ENCODE results near the gene EID2. TPM values are rescaled to one million over a fixed set of nuclear protein-coding genes. Genes with fewer than 3 reads are reported as not detected.

Gene EID2
- total RNA-seq, 1 experiment from 2014 or later, result 25.2 TPM

DNA sequence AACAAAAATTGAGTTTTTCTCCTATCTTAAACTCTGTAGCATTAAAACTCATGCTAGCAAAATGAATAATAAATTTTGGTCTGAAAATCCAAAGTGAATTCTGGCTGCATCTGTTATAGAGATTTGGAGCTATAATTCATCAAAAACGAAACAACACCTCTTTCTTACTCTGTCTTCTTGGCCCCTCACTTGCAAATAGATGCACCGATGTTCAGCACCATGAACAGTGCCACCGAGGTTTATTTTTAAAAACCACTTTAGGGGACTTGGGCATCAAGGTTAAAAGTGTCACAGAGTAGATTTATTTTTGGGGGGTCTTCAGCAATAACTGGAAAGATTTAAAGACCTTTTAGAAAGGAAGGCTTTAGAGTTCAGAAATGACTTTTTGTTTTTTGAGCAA lies 26.1 kb upstream of the EID2 start:
- Histone ChIP-seq H3K4me1 (ENCODE audit: insufficient read depth, low read length, poor library complexity, severe bottlenecking) (no peaks in the 10 kb centered on the region), H3K36me3 (ENCODE audit: insufficient read depth, low read length, poor library complexity, severe bottlenecking) (no peaks in the 10 kb centered on the region), H3K9me3 (ENCODE audit: low read depth, low read length, poor library complexity, severe bottlenecking) (no peaks in the 10 kb centered on the region), H3K27me3 (replicated peaks; ENCODE audit: insufficient read depth, low read depth, low read length, poor library complexity) (peaks cover 79% of the 10 kb centered on the region), H3K27ac (ENCODE audit: low read depth, low read length, poor library complexity, severe bottlenecking) (no peak overlapping the region), H3K4me3 (ENCODE audit: low read depth, low read length, poor library complexity, severe bottlenecking) (no peak overlapping the region)
- no TSS peak for BruUV-seq (replicated peaks)
- no peak for DNase-seq (ENCODE audit: low spot score)
- TF ChIP-seq, protein P1, sequence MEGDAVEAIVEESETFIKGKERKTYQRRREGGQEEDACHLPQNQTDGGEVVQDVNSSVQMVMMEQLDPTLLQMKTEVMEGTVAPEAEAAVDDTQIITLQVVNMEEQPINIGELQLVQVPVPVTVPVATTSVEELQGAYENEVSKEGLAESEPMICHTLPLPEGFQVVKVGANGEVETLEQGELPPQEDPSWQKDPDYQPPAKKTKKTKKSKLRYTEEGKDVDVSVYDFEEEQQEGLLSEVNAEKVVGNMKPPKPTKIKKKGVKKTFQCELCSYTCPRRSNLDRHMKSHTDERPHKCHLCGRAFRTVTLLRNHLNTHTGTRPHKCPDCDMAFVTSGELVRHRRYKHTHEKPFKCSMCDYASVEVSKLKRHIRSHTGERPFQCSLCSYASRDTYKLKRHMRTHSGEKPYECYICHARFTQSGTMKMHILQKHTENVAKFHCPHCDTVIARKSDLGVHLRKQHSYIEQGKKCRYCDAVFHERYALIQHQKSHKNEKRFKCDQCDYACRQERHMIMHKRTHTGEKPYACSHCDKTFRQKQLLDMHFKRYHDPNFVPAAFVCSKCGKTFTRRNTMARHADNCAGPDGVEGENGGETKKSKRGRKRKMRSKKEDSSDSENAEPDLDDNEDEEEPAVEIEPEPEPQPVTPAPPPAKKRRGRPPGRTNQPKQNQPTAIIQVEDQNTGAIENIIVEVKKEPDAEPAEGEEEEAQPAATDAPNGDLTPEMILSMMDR (conservative IDR thresholded peaks at IDR 0.05; ENCODE audit: low read depth, low read length), result no peak
- TF ChIP-seq EZH2 (IDR thresholded peaks at IDR 0.05; ENCODE audit: borderline replicate concordance, low read depth, low read length, poor library complexity, severe bottlenecking), result no peak
- intact Hi-C loops (cut with micrococcal nuclease; ENCODE audit: unreplicated experiment), result no loop called here
- ChIA-PET CTCF (no interaction called here), POLR2A (ENCODE audit: low non-redundant PET) (no interaction called here)

GRCh38 chr19:39563408-39563807 lies 23.4 kb upstream of the EID2 start:
- BruUV-seq (replicated peaks), result no TSS peak
- TF ChIP-seq, protein P1 (conservative IDR thresholded peaks at IDR 0.05; ENCODE audit: low read depth, low read length), result no peak
- TF ChIP-seq EZH2 (IDR thresholded peaks at IDR 0.05; ENCODE audit: borderline replicate concordance, low read depth, low read length, poor library complexity, severe bottlenecking), result no peak
- intact Hi-C loops (cut with micrococcal nuclease; ENCODE audit: unreplicated experiment), result no loop called here
- Histone ChIP-seq H3K9me3 (ENCODE audit: low read depth, low read length, poor library complexity, severe bottlenecking) (no peaks in the 10 kb centered on the region), H3K27ac (ENCODE audit: low read depth, low read length, poor library complexity, severe bottlenecking) (no peak overlapping the region), H3K4me3 (ENCODE audit: low read depth, low read length, poor library complexity, severe bottlenecking) (no peak overlapping the region), H3K4me1 (ENCODE audit: insufficient read depth, low read length, poor library complexity, severe bottlenecking) (no peaks in the 10 kb centered on the region), H3K27me3 (replicated peaks; ENCODE audit: insufficient read depth, low read depth, low read length, poor library complexity) (peaks cover 63% of the 10 kb centered on the region), H3K36me3 (ENCODE audit: insufficient read depth, low read length, poor library complexity, severe bottlenecking) (no peaks in the 10 kb centered on the region)
- DNase-seq (ENCODE audit: low spot score), result no peak
- CTCF ChIA-PET, result no interaction called here
- POLR2A ChIA-PET (ENCODE audit: low non-redundant PET), result no interaction called here

GRCh38 chr19:39558624-39559117 lies 18.7 kb upstream of the EID2 start:
- Histone ChIP-seq H3K4me3 (ENCODE audit: low read depth, low read length, poor library complexity, severe bottlenecking) (no peak overlapping the region), H3K27me3 (replicated peaks; ENCODE audit: insufficient read depth, low read depth, low read length, poor library complexity) (peaks cover 23% of the 10 kb centered on the region), H3K9me3 (ENCODE audit: low read depth, low read length, poor library complexity, severe bottlenecking) (no peaks in the 10 kb centered on the region), H3K4me1 (ENCODE audit: insufficient read depth, low read length, poor library complexity, severe bottlenecking) (no peaks in the 10 kb centered on the region), H3K27ac (ENCODE audit: low read depth, low read length, poor library complexity, severe bottlenecking) (no peak overlapping the region), H3K36me3 (ENCODE audit: insufficient read depth, low read length, poor library complexity, severe bottlenecking) (no peaks in the 10 kb centered on the region)
- ChIA-PET POLR2A (ENCODE audit: low non-redundant PET) (no interaction called here), CTCF (interaction anchor here (0.6 kb wide), 1 partner anchor 490 kb away, joined by 9 read pairs; no protein-coding TSS in a partner anchor)
- TF ChIP-seq EZH2 (IDR thresholded peaks at IDR 0.05; ENCODE audit: borderline replicate concordance, low read depth, low read length, poor library complexity, severe bottlenecking), result no peak
- TF ChIP-seq, protein P1 (conservative IDR thresholded peaks at IDR 0.05; ENCODE audit: low read depth, low read length), result no peak
- DNase-seq (ENCODE audit: low spot score), result no peak
- intact Hi-C loops (cut with micrococcal nuclease; ENCODE audit: unreplicated experiment), result no loop called here
- no TSS peak for BruUV-seq (replicated peaks)

Data from A673 (cell line).